H1 (cell line): ENCODE data around the gene DYSF. TPM values are rescaled to one million over a fixed set of nuclear protein-coding genes. Genes with fewer than 3 reads are reported as not detected.

ENCODE experiments used
- CTCF ChIA-PET: fragments of 300-600 bp; sonication (Branson Sonifier 250); formaldehyde crosslinking; loops from one replicate; lab custom pipeline; 2021; ENCODE audit not compliant: partially characterized antibody; lab: Charles Lee
- POLR2A ChIA-PET: fragments of 300-600 bp; sonication (Branson Sonifier 250); formaldehyde crosslinking; loops from one replicate; lab custom pipeline; 2021; ENCODE audit warnings: inconsistent platforms; ENCODE audit not compliant: partially characterized antibody; lab: Charles Lee
- DNase-seq, 2 experiments: peaks; one replicate each; pipeline versions ENCODE4 v3.0.0 to v3.0.0-alpha.2; 2010 to 2022; ENCODE audit warnings: low spot score in 2 of 2, low read depth in 1 of 2, mixed read lengths in 1 of 2
- FAIRE-seq: peaks from 2 replicates; lab custom pipeline; 2011; peaks lifted over from hg19 to GRCh38; lab: Jason Lieb, UNC
- H2AFZ ChIP-seq: 2 replicates; pipeline ENCODE4 v1.8.1; 2012; ENCODE audit warnings: low read length, inconsistent platforms
- H2AK5ac ChIP-seq: 2 replicates; pipeline ENCODE4 v1.6.1; 2013; ENCODE audit warnings: low read depth, low read length
- H2BK120ac ChIP-seq: replicated peaks from 2 replicates; pipeline ENCODE3; 2013; ENCODE audit warnings: low read depth, low read length, inconsistent platforms
- H2BK12ac ChIP-seq: 2 replicates; pipeline ENCODE4 v1.6.1; 2013; ENCODE audit warnings: low read depth, low read length
- H2BK15ac ChIP-seq: 2 replicates; pipeline ENCODE4 v1.6.1; 2013; ENCODE audit warnings: low read length
- H2BK20ac ChIP-seq: 2 replicates; pipeline ENCODE4 v1.6.1; 2013; ENCODE audit warnings: low read length
- H2BK5ac ChIP-seq: 2 replicates; pipeline ENCODE4 v1.6.1; 2013; ENCODE audit warnings: low read depth, low read length
- H3K14ac ChIP-seq: 2 replicates; pipeline ENCODE4 v1.6.1; 2013; ENCODE audit warnings: inconsistent platforms; ENCODE audit not compliant: insufficient read length
- H3K18ac ChIP-seq: 2 replicates; pipeline ENCODE4 v1.6.1; 2013; ENCODE audit warnings: low read length; ENCODE audit errors: extremely low read depth
- H3K23ac ChIP-seq: 2 replicates; pipeline ENCODE4 v1.6.1; 2013; ENCODE audit warnings: inconsistent platforms; ENCODE audit not compliant: insufficient read length
- H3K23me2 ChIP-seq: 2 replicates; pipeline ENCODE4 v1.6.1; 2013; ENCODE audit warnings: low read depth, low read length
- H3K27ac ChIP-seq: 2 replicates; pipeline ENCODE4 v1.6.1; 2011; ENCODE audit warnings: low read depth, low read length, inconsistent platforms
- H3K27me3 ChIP-seq, 4 experiments: replicated peaks in 1 of 4; 1 replicate in 1 of 4; 2 replicates in 3 of 4; pipeline versions ENCODE4 v1.6.1 to v1.8.1; 2011 to 2013; ENCODE audit warnings: low read length in 3 of 4, mild to moderate bottlenecking in 3 of 4, inconsistent platforms in 2 of 4, mixed read lengths in 2 of 4, moderate library complexity in 1 of 4; ENCODE audit not compliant: control insufficient read depth in 3 of 4, insufficient read depth in 3 of 4; ENCODE audit errors: extremely low read depth in 1 of 4
- H3K36me3 ChIP-seq, 4 experiments: 2 replicates each; pipeline versions ENCODE4 v1.6.1 to v1.8.1; 2011 to 2013; ENCODE audit warnings: mild to moderate bottlenecking in 4 of 4, low read length in 3 of 4, moderate library complexity in 2 of 4, control low read depth in 1 of 4, inconsistent platforms in 1 of 4; ENCODE audit not compliant: insufficient read depth in 4 of 4, control insufficient read depth in 2 of 4
- H3K4ac ChIP-seq: replicated peaks from 2 replicates; pipeline ENCODE3; 2013; ENCODE audit warnings: low read length, low read depth, mixed read lengths, inconsistent platforms; ENCODE audit not compliant: insufficient read length
- H3K4me1 ChIP-seq, 4 experiments: replicated peaks in 1 of 4; 1 replicate in 1 of 4; 2 replicates in 3 of 4; pipeline versions ENCODE4 v1.6.1 to v1.8.1; 2011 to 2013; ENCODE audit warnings: low read length in 3 of 4, inconsistent platforms in 2 of 4, mixed read lengths in 1 of 4; ENCODE audit not compliant: insufficient read depth in 4 of 4, control insufficient read depth in 3 of 4
- H3K4me2 ChIP-seq, 2 experiments: 2 replicates each; pipeline versions ENCODE4 v1.6.1 to v1.8.1; 2011 to 2013; ENCODE audit warnings: low read depth in 2 of 2, low read length in 2 of 2, control low read depth in 1 of 2, inconsistent platforms in 1 of 2, mild to moderate bottlenecking in 1 of 2; ENCODE audit not compliant: insufficient read depth in 1 of 2
- H3K4me3 ChIP-seq, 4 experiments: fragments of 200-600, 300-600 bp in 1 of 4; sonication (generic), shearing (Covaris generic), sonication (Bioruptor Twin) in 1 of 4; 2 replicates each; pipeline versions ENCODE4 v1.5.1 to v1.8.1; 2011 to 2016; ENCODE audit warnings: low read length in 4 of 4, low read depth in 3 of 4, control low read depth in 2 of 4, inconsistent platforms in 2 of 4, mild to moderate bottlenecking in 2 of 4, mixed read lengths in 1 of 4, moderate library complexity in 1 of 4; ENCODE audit not compliant: insufficient read depth in 2 of 4; ENCODE audit errors: extremely low read depth in 1 of 4
- H3K56ac ChIP-seq: replicated peaks from 2 replicates; pipeline ENCODE3; 2013; ENCODE audit warnings: low read depth, mild to moderate bottlenecking, mixed read lengths, low read length, inconsistent platforms; ENCODE audit not compliant: insufficient read length
- H3K79me1 ChIP-seq: 2 replicates; pipeline ENCODE4 v1.6.1; 2013; ENCODE audit warnings: low read depth, low read length, control low read depth
- H3K79me2 ChIP-seq, 2 experiments: 2 replicates each; pipeline versions ENCODE4 v1.6.1 to v1.8.1; 2012 to 2013; ENCODE audit warnings: low read length in 2 of 2, mild to moderate bottlenecking in 2 of 2, inconsistent platforms in 1 of 2; ENCODE audit not compliant: insufficient read depth in 2 of 2, control insufficient read depth in 1 of 2
- H3K9ac ChIP-seq, 4 experiments: replicated peaks in 1 of 4; 1 replicate in 1 of 4; 2 replicates in 3 of 4; pipeline versions ENCODE4 v1.6.1 to v1.8.1; 2011 to 2013; ENCODE audit warnings: low read depth in 3 of 4, low read length in 3 of 4, control low read depth in 2 of 4, mild to moderate bottlenecking in 2 of 4, moderate library complexity in 2 of 4, inconsistent platforms in 1 of 4; ENCODE audit errors: extremely low read depth in 1 of 4
- H3K9me3 ChIP-seq, 2 experiments: 2 replicates each; pipeline versions ENCODE4 v1.6.1 to v1.8.1; 2012 to 2013; ENCODE audit warnings: mild to moderate bottlenecking in 2 of 2, moderate library complexity in 2 of 2, control low read depth in 1 of 2, inconsistent platforms in 1 of 2, low read depth in 1 of 2, low read length in 1 of 2, mixed read lengths in 1 of 2; ENCODE audit not compliant: insufficient read depth in 2 of 2
- H4K20me1 ChIP-seq, 2 experiments: replicated peaks in 1 of 2; 2 replicates each; pipeline versions ENCODE3 to v1.8.1; 2011 to 2013; ENCODE audit warnings: inconsistent platforms in 2 of 2, low read length in 2 of 2, mild to moderate bottlenecking in 1 of 2; ENCODE audit not compliant: insufficient read depth in 2 of 2, control insufficient read depth in 1 of 2
- H4K5ac ChIP-seq: 2 replicates; pipeline ENCODE4 v1.6.1; 2013; ENCODE audit warnings: low read length, low read depth, mixed read lengths, inconsistent platforms; ENCODE audit not compliant: insufficient read length
- H4K8ac ChIP-seq: 2 replicates; pipeline ENCODE4 v1.8.0; 2013; ENCODE audit warnings: mild to moderate bottlenecking, moderate library complexity, low read length, inconsistent platforms; ENCODE audit not compliant: insufficient read depth; ENCODE audit errors: extremely low read depth
- H4K91ac ChIP-seq: replicated peaks from 2 replicates; pipeline ENCODE3; 2013; ENCODE audit warnings: low read length, mixed read lengths, inconsistent platforms; ENCODE audit not compliant: insufficient read length
- BACH1 ChIP-seq: IDR thresholded peaks from 2 replicates; pipeline ENCODE4 v1.6.1; 2012; ENCODE audit warnings: low read length, improper control_type of control experiment
- CHD1 ChIP-seq: IDR thresholded peaks from 2 replicates; pipeline ENCODE4 v1.6.1; 2012; ENCODE audit warnings: low read depth, low read length, improper control_type of control experiment
- HDAC6 ChIP-seq: IDR thresholded peaks from one replicate; pipeline ENCODE4 v1.7.1; 2012; ENCODE audit warnings: low read depth, mild to moderate bottlenecking, inconsistent platforms, low read length, moderate library complexity
- NANOG ChIP-seq: IDR thresholded peaks from 2 replicates; pipeline ENCODE4 v1.6.1; 2011; ENCODE audit warnings: low read length, low read depth, mild to moderate bottlenecking, inconsistent platforms; ENCODE audit not compliant: insufficient read depth, poor library complexity, severe bottlenecking
- NRF1 ChIP-seq: IDR thresholded peaks from 2 replicates; pipeline ENCODE4 v1.6.1; 2011; ENCODE audit warnings: mild to moderate bottlenecking, low read depth, low read length, improper control_type of control experiment
- RXRA ChIP-seq: IDR thresholded peaks from 2 replicates; pipeline ENCODE4 v1.6.1; 2011; ENCODE audit warnings: low read depth, mild to moderate bottlenecking, low read length, moderate library complexity; ENCODE audit not compliant: insufficient read depth
- SP1 ChIP-seq: IDR thresholded peaks from 2 replicates; pipeline ENCODE4 v1.6.1; 2011; ENCODE audit warnings: low read depth, low read length
- TBP ChIP-seq: IDR thresholded peaks from 2 replicates; pipeline ENCODE4 v1.6.1; 2011; ENCODE audit warnings: low read depth, low read length, improper control_type of control experiment
- WGBS, 2 experiments: shearing (Covaris generic) in 1 of 2; methylation state at CpG; one replicate each; pipeline versions ENCODE4 v1.1.6 to v1.1.7; 2013 to 2015; ENCODE audit warnings: low lambda C conversion rate in 2 of 2, mixed read lengths in 2 of 2, inconsistent platforms in 1 of 2, low coverage in 1 of 2, missing lambda C conversion rate in 1 of 2; ENCODE audit not compliant: insufficient replicate concordance in 2 of 2, insufficient coverage in 1 of 2, insufficient read length in 1 of 2; ENCODE audit errors: extremely low coverage in 1 of 2, missing lambda C conversion rate in 1 of 2; 5-methylcytosine and 5-hydroxymethylcytosine counted together
- polyA plus RNA-seq, 7 experiments: library from polyadenylated mRNA; depleted of rRNA in 3 of 7; stranded (reverse) in 5 of 7; unstranded in 2 of 7; fragments of >200 nt in 5 of 7; fragments of 200-250 nt in 2 of 7; gene quantifications; 1 replicate in 5 of 7; 2 replicates in 1 of 7; 4 replicates in 1 of 7; pipeline versions ENCODE4 v1.2.1 to v1.2.3, GENCODE V29; 2011 to 2013; ENCODE audit warnings: missing spikeins in 2 of 7, mixed read lengths in 2 of 7
- total RNA-seq: library from RNA; stranded (reverse); fragmentation: NEBNext Ultra II Directional; extraction: Animal tissue kit (Norgen Biotek cat#: 25700); gene quantifications from 2 replicates; pipeline ENCODE4 v1.2.1, GENCODE V29; 2021
- TF ChIP-seq, protein P1 (sequence below): IDR thresholded peaks from 2 replicates; pipeline ENCODE4 v1.6.1; 2011; ENCODE audit warnings: low read length, improper control_type of control experiment
- TF ChIP-seq, protein P2 (sequence below): IDR thresholded peaks from 2 replicates; pipeline ENCODE4 v1.6.1; 2012; ENCODE audit warnings: low read length, inconsistent platforms

Gene DYSF
- total and polyA plus RNA-seq, 2 of the 8 experiments (the other 6 are each of a cell fraction or from before 2014, with no cell fraction given): 5.8 to 7.1 TPM

DNA sequence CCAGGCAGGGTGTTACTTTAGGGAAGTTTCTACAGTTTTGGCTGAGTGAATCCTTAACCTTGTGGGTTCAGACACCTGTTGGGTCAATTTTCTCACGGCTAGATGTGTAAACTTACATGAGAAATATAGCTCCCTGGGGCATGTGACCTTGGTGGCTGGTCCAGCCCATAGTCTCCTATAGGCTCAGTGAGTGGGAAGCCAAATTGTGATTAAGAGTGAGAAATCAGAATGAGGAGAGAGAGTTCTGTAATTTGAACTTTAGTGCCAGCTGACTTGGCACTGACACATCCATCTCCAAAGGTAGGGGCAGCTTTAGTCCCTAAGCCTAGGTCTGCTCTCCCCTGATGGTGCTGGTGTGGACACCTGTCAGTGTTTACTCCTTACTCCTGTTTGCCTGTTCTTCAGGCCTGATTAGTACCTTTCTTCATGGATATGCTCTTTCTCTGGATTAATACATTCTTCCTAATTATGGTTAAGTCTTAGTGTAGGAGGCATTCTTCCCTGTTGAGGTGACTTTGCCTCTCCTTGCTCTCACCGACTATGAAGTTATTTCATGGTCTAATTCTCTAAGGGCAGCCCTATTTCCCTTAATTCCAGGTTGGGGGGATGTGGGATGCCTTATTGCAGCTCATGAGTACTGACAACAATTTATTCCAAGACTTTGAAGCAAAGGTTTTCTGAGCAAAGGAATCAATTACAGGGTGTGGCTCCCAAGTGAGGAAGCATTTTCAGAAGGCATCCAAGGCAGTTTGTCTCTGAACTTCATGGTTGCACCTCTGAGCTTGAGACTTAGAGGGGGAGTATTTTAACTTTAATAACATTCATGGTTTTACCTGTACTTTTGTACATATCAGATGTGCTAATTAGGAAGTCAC, 177.3 kb downstream of the DYSF start:
- no peak overlapping the region for H2BK120ac ChIP-seq
- H3K9me3 ChIP-seq: no peaks in the 10 kb centered on the region
- H3K23me2 ChIP-seq: no peaks in the 10 kb centered on the region
- H3K4me2 ChIP-seq: no peak overlapping the region
- no peak overlapping the region for H2BK5ac ChIP-seq
- no peaks in the 10 kb centered on the region for H3K36me3 ChIP-seq
- H3K23ac ChIP-seq: no peak overlapping the region
- FAIRE-seq: no peak
- no peak overlapping the region for H2AK5ac ChIP-seq
- no peaks in the 10 kb centered on the region for H3K79me1 ChIP-seq
- H3K4me1 ChIP-seq: peaks cover 0 to 6% (median 2%) of the 10 kb centered on the region in 4 experiments; a peak in 1 of 7 replicates
- H3K27me3 ChIP-seq: no peaks in the 10 kb centered on the region
- no peak overlapping the region for H3K18ac ChIP-seq
- no peak overlapping the region for H4K5ac ChIP-seq
- ChIA-PET CTCF (interaction anchor here (1.0 to 2.1 kb wide), 2 partner anchors 56 to 84 kb away, joined by 3 to 8 read pairs; no protein-coding TSS in a partner anchor), POLR2A (no interaction called here)
- H3K14ac ChIP-seq: no peak overlapping the region
- H3K79me2 ChIP-seq: no peaks in the 10 kb centered on the region
- H2BK20ac ChIP-seq: no peak overlapping the region
- no peak overlapping the region for H4K8ac ChIP-seq
- H3K56ac ChIP-seq: no peak overlapping the region
- WGBS, 2 experiments: 83% methylated on average over 2 of the region's 2 CpGs; no CpG with 5 or more reads in 1 of the 2 experiments
- H3K4ac ChIP-seq: no peak overlapping the region
- H4K20me1 ChIP-seq: no peaks in the 10 kb centered on the region
- no peak overlapping the region for H2BK12ac ChIP-seq
- DNase-seq: no peak
- no peak overlapping the region for H3K4me3 ChIP-seq
- H4K91ac ChIP-seq: no peak overlapping the region
- no peak overlapping the region for H2BK15ac ChIP-seq
- no peak overlapping the region for H3K9ac ChIP-seq
- no peak overlapping the region for H2AFZ ChIP-seq
- no peak overlapping the region for H3K27ac ChIP-seq
- TF ChIP-seq, protein P1, sequence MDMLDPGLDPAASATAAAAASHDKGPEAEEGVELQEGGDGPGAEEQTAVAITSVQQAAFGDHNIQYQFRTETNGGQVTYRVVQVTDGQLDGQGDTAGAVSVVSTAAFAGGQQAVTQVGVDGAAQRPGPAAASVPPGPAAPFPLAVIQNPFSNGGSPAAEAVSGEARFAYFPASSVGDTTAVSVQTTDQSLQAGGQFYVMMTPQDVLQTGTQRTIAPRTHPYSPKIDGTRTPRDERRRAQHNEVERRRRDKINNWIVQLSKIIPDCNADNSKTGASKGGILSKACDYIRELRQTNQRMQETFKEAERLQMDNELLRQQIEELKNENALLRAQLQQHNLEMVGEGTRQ: no peak
- TF ChIP-seq NANOG (no peak), TBP (no peak), CHD1 (no peak), SP1 (no peak), BACH1 (no peak), HDAC6 (no peak), RXRA (no peak), NRF1 (no peak)
- TF ChIP-seq, protein P2, sequence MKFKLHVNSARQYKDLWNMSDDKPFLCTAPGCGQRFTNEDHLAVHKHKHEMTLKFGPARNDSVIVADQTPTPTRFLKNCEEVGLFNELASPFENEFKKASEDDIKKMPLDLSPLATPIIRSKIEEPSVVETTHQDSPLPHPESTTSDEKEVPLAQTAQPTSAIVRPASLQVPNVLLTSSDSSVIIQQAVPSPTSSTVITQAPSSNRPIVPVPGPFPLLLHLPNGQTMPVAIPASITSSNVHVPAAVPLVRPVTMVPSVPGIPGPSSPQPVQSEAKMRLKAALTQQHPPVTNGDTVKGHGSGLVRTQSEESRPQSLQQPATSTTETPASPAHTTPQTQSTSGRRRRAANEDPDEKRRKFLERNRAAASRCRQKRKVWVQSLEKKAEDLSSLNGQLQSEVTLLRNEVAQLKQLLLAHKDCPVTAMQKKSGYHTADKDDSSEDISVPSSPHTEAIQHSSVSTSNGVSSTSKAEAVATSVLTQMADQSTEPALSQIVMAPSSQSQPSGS: no peak
